GM21825 (cell line): Measurements from ENCODE around the gene PPP2R5C.

Experiments used
- ATAC-seq: cut with Tn5 transposase; IDR thresholded peaks from one replicate; pipeline ENCODE4 v1.9.1; 2021; ENCODE audit warnings: mild to moderate bottlenecking, moderate library complexity; ENCODE audit not compliant: unreplicated experiment

Gene PPP2R5C

DNA sequence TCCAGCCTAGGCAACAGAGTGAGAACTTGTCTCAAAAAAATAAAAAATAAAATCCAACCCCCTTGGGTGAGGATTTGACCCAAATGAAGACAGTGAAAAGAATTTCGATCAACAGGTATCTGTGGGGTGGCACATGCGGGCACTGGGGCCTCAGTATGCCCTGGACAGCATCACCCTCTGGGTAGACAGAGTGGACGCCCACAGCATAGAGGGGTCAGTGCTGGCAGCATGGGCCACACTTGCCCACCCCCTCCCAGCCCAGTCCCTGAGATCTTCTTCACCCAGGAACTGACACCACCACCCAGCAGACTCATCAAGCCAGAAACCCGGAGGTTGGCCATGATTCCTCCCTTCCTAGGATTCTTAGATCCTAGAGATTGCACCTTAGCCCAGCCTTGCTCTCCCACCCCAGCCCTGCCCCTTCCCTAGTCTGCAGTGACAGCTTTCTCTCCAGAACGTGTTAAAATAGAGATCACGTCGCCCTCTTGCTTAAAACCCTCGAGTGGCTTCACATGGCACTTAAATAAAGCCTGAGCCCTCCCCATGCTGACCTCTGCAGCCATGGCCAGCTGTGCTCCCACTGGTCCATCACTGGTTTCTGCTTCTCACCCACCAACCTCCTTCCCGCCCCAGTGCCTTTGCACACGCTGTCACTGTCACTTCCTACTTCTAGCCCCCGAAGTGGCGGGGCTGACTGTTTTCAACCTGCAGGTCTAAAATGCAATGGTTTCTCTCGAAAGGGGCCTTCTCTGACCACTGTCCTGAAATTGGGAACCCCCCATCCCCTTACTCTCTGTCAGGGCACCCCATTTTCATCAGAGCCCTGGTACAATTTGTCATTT lies 176.6 kb downstream of the PPP2R5C start:
- no peak for ATAC-seq

DNA sequence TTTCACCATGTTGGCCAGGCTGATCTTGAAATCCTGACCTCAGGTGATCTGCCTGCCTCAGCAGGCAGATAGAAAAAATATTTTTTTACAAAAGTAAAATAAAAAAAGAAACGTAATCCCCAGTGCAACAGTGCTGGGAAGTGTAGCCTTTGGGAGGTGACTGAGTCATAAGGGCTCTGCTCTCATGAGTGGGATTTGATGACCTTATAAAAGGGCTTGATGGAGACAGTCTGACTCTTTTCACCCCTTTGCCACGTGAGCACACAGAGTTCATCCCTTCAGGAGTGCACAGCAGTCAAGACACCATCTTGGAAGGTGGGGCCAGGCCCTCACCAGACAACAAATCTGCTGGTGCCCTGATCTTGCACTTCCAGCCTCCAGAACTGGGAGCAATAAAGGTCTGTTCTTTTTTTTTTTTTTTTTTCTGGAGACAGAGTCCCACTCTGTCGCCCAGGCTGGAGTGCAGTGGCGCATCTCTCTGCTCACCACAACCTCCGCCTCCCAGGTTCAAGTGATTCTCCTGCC lies 178.2 kb downstream of the PPP2R5C start:
- no peak for ATAC-seq

DNA sequence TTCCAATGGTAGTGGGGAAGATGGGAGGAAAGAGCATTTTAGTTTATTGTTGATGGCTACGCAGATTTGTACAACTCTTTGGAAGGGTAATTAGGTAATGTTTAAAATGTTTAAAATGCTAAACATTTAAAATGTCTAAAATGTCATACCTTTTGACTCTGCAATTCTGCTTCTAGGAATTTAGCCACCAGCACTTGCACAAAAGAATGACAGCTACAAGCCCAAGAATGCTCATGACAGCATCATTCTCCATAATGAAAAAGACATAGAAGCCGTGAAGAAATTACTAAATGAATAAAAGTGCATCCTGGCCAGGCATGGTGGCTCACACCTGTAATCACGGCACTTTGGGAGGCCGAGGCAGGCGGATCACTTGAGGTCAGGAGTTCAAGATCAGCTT lies 182.9 kb downstream of the PPP2R5C start:
- no peak for ATAC-seq

DNA sequence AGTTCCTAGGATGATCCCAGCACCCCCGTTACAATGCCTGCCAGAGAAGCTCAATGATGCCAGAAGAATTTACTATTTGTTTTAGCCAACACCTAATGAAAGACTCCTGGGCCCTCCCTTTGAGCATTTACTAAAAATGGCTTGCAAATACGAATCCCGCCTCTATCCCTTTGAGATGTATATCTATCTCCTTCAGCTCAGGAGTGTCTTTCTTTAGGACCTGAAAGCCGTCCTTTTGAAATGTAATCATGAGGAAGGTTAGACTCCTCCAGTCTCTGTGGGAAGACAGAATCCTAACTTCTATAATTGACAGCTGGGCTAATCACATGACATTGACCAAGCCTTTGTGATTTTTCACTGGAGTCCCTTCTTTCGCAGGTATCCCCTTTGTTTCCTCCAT lies 183.7 kb downstream of the PPP2R5C start:
- ATAC-seq = no peak

DNA sequence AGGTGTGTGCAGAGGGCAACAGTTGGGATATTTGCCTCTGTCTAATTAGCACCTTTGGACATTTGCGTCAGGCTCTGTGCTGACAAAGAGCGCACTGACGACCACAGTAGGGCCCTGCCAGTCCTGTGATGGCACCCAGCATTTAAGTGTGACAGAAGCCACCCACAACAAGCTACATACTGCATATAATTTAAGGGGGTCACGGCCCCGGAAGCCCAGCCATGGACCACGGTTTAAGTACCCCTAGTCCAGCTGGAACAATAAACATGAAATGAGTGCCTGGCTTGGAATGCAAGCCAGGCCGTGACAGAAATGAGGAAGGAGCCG lies 186.0 kb downstream of the PPP2R5C start:
- ATAC-seq = no peak

DNA sequence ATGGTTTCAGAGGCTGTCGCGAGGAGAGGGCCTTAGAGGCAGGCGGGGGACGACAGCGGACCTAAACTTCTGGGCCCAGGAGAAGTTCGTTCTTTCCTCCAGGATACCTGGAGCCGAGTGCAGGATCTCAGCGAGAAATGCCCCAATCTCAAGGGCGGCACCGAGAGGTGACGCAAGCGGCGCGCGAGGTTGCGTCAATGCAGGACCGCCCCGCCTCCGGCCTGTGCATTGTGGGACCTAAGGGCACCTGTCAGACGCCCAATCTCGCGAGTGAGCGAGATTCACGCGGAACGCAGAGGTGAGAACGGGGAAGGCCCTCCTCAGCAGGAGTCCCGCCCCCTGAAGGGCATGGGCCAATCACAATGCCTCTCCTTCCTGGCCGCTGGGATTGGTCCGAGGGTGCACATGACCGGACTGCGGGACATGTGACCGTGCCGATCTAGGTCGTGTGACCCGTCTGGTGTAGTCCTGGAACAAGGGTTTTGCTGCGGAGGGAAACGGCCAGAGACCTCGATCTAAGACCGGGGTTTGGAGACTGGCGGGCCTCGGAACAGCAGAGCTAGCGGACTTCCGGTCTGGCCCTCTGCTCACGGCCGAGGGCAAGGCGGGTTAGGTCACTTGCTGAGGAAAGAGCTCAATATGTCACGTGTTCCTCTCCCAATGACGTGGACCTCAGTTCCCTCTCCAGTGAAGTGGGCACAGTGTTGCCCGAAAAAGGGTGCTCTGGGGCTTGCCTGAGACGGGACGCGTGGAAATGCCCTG lies 186.6 kb downstream of the PPP2R5C start:
- ATAC-seq = peak; percentile 95

DNA sequence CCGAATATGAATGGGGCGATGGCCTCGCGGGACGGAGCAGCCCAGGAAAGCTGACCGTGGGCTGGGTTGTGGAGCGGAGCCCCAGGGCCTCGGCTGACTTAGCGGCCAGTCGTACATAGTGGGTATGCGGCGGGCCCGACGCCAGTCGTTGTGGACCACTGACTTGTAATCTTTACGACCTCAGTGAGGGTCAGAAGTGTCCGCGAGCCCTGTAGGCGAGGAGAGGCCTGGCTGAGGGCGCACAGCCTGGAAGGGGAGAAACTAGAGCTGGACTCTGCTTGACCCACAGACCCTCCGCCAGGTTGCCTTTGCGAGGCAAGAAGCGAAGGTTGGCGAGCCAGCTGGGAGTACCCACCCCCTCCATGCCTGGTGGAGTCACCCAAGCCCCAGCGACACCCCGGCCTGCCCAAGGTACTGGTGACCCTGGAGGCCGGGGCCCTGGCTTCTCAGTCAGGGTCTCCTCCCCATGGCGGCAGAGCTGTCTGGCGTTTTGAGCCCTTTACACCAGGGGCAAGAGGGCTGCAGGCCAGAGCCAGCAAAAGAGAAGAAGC lies 187.2 kb downstream of the PPP2R5C start:
- no peak for ATAC-seq

DNA sequence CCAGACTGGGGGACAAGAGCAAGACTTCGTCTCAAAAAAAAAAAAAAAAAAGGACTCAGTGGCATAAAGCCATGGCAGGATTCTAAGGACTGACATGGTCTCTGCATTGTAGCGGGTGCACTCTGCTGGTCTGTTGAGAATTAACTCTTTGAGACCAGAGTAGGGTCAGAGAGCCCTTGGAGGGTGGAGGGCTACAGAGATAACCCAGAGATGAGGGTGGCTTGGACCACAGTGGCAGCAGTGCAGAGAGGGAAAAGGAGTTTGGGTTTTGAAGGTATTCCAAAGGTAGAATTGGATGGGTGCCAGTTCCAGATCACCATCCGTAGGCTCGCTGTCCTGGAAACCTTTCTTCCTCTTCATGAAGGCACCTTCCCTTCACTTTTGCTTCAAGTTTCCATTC lies 188.6 kb downstream of the PPP2R5C start:
- no peak for ATAC-seq

DNA sequence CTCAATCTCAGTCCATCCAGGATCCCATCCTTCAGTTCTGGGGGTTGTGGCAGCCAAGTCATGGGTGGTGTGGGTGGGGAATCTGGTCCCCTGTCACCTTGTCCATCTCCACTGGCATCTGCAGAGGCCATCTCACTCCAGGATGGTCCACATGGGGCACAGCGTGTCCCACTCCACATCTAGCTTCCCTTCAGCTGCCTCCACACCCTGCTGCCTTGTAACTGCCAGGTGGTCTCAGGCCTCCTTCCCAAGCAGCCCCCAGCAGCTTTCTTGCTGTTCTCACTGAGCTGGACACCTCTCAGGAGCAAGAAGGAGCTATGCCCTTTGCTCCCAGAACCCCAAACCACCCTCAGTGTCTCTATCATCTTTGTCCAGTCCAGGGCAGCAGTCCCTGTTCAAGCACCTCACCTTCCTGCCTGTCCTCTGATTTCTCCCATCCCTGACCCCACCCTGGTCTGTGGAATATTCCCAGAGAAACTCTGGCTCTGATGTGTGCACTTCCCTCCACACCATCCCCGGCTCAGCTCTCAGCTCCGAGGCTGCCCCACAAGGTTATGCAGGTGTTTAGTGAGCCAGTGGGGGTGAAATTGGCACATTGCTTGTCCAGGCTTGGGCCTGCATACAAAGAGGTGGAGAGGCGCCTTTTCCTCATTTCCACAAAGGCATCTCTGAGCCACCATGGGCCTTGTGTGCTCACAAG lies 189.2 kb downstream of the PPP2R5C start:
- ATAC-seq = no peak

DNA sequence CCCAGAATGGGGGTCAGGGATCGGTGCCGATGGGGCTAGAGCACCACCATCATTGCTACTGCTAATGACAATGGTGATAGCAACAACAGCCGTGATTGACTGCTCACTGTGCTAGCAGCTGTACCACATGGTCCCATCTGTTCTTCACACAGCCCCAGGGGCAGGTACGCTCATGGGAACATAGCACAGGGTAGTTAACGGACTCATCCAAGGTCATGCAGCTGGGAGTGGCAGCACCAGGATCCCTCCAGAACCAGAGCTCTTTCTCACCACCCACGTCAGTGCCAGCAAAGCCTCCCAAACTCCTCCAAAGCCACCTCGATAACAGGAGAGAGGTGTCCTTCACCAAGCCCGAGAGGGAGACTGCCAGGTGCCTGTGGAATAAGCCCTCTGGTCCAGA lies 191.6 kb downstream of the PPP2R5C start:
- no peak for ATAC-seq

DNA sequence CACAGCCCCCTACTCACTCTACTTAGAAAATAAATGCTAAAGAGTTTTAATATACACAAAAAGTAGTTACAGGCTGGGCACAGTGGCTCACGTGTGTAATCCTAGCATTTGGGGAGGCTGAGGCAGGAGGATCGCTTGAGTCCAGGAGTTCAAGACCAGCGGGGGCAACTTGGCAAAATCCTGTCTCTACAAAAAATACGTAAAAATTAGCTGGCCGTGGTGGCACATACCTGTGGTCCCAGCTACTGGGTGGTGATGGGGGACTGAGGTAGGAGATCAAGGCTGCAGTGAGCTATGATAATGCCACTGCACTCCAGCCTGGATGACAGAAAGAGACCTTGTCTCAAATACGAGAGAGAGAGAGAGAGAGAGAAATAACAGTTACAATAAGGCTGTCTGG lies 193.0 kb downstream of the PPP2R5C start:
- no peak for ATAC-seq

DNA sequence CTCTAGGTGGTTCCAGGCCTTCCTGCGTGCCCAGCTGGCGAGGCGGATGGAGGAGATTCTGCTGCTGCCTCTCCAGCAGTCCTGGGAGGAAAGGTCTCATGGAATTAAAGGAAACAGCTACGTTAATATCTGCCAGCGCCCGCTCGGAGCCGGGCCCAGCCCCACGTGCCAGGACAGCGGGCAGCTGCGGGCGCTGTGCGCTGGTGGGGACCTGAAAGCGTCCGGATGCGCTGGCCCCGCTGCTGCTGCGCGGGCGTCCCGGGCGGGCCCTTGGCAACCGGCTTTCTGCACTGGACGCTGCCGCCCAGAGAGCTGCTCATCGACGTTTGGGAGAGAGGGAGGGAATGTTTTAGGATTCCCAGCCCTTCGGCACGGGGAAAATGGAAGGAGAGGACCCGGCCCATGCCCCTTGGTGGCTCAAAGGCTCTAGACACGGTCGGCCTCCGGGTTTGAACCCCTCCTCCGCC lies 194.2 kb downstream of the PPP2R5C start:
- no peak for ATAC-seq

DNA sequence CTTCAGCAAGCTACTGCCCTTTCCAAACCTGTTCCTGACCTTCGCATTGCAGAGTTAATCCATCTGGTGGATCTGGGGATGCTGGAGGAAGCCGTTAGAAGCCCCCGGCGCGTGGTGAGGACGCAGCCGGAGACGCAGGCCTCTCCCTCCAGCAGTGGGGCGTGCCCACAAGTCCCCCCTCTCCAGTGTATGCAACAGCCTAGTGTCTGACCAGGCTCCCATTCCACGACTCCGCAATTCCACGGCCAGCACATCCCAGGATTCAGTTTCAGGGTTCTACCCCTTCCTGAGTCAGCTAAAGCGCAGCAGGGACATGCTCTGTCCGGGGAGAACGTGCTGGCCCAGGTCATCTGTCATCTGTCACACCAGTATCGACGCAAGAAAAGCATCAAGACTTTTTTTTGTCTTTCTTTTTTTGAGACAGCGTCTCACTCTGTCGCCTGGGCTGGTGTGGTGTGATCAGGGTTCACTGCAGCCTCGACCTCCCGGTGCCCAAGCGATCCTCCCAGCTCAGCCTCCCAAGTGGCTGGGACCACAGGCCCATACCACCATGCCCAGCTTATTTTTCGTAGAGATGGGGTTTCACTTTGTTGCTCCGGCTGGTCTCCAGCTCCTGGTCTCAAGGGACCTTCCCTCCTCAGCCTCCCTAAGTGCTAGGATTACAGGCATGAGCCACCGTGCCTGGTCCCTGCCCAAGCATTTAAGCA lies 194.8 kb downstream of the PPP2R5C start:
- ATAC-seq = no peak

DNA sequence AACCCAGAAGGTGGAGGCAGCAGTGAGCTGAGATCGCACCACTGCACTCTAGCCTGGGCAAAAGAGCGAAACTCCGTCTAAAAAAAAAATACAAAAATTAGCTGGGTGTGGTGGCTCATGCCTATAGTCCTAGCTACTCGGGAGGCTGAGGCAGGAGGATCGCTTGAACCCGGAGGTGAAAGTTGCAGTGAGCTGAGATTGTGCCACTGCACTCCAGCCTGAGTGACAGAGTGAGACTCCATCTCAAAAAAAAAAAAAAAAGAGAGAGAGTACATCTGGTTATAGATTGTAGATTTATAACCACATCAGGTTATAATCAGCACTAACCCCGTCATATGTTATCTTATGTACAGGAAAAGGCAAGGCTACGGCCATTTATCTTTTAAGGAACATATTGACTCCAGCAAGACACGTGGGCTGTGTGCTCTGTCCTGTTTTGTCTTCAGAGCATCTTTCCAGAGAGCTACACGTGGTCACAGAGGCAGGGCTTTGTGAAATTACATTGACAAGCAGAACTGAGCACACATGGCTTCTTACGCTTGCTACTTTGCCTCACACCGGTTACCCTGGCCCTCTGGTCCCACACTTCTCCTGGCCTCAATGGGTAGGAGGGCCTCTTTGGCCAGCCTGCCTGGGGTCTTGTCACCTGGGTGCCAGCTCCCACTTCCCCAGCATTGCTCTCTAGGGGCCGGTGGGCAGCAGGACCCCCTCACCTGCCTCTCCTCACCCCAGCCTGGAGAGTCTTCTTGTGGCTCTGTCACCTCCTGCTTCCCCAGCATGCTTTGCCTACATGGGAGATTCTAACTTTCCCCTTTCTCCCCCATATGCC lies 196.1 kb downstream of the PPP2R5C start:
- ATAC-seq = no peak

DNA sequence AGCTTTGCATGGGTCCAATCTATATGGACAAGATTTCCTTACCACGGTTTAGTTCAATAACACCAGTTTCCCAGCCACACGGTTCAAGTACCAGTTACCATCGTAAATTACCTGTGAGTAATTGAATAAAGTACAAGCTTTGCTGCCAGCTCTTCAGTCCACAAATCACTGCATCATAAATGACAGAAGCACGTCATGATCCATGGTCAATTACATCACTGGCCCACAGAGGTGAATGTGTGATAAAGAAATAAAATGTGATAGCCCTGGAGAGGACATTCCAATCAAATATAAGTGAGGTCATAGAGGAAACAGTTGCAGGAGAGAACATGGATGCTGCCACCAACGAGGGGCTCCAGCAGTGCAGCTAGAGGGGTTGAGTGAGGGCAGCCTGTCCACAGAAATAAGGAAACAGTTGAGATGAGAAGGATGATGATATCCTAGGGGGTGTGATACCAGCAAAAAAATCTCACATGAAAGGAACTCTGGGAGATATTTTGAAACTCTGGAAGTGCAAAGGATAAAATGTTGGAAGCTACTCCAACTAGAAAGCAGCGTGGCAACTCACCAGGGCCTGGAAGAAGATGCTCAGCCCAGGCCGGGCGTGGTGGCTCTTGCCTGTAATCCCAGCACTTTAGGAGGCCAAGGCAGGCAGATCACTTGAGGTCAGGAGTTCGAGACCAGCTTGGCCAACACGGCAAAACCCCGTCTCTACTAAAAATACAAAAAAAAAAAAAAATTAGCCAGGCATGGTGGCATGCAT lies 197.1 kb downstream of the PPP2R5C start:
- ATAC-seq = no peak

DNA sequence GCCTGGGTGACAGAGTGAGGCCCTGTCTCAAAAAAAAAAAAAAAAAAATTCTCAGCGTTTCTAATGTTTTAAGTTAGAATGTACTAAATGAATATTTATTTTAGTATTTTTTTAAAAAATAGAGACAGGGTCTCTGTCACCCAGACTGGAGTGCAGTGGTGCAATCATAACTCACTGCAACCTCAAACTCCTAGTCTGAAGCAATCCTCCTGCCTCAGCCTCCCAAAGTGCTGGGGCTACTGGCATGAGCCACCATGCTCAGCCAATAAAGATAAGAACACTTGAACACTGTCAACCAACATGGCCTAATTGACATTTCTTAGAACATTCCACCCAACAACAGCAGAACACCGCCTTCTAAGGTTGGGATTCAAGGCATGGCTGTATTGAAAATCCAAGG lies 197.8 kb downstream of the PPP2R5C start:
- ATAC-seq = no peak

DNA sequence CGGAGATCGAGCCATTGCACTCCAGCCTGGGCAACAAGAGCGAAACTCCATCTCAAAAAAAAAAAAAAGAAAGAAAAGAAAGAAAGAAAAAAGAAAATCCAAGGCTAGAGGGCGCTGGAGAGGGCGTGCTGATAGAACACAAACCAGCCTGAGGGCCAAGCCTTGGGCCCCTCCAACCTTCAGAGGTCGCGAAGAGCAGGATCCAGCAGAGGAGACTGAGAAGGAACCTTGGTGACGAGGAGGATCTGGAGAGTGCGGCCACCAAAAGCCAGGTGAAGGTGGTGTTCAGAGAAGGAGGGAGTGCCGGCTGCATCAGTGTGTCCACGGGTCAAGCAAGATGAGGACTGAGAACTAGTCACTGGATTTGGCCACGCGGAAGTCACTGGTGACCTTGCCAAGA lies 198.7 kb downstream of the PPP2R5C start:
- ATAC-seq = no peak

DNA sequence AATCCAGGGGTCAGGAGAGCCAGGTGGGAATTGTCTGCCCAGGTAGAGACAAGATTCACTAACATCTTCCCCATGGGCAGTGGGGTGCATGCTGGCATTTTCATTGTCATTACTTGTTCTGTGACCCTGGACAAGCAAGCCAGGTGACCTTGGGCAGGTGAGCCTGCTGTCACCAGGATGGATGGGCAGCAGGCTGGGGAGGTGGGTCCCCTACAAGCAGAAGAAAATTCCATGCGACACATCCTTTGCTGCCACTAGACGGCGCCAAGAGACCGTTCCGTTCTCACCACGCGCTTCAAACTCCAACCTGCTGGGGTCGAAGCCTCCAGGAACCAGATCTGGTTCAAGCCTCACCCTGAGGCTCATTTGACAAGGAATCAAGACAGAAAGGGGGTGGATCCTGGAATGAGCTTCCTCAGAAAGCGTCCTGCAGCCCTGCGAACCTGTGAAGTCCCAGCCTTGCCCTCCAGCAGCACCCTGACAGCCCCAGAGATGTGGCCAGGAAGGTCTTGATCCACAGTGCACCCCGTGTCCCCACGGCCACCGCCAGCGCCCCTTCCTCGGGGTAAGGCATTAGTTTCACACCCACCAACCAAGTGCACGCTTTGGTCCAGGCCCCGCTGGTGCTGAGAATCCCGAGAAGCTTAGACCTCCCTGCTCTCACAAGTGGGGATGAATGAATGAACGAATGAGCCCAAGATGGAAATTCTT lies 199.7 kb downstream of the PPP2R5C start:
- peak; percentile 28 for ATAC-seq
